ENCODE measurements around the gene TENM3. TPM values are rescaled to one million over a fixed set of nuclear protein-coding genes. Genes with fewer than 3 reads are reported as not detected.

The TENM3 gene
- total RNA-seq, 4 donors from 2014 or later: 3.4 to 9.8 (median 6.9) TPM

GRCh38 chr4:182465979-182466378 lies 222.8 kb downstream of the TENM3 start:
- Histone ChIP-seq H3K9me3 (no peaks in the 10 kb centered on the region), H3K4me3 (no peak overlapping the region), H3K4me1 (no peaks in the 10 kb centered on the region), H3K27me3 (peaks cover 3% of the 10 kb centered on the region), H3K27ac (no peak overlapping the region), H3K36me3 (no peaks in the 10 kb centered on the region)
- intact Hi-C loops (cut with DNase I; ENCODE audit: low total_unique reads): no loop called here
- in situ Hi-C loops (cut with MboI; ENCODE audit: low pct_ligation_motif_present in 1 of 4, low pct_unique_long_range_greater_than_20kb in 1 of 4, low sequenced_read_pairs in 3 of 4): no loop called here
- 54 to 69% methylated on average over 1 of the region's 1 CpG for WGBS, 2 donors (ENCODE audit: low coverage in 1 of 2)
- no peak for DNase-seq
- TF ChIP-seq POLR2A (IDR thresholded peaks at IDR 0.05) (no peak), EP300 (IDR thresholded peaks at IDR 0.05; ENCODE audit: low read depth) (no peak), CTCF (IDR thresholded peaks at IDR 0.05) (no peak), POLR2AphosphoS5 (IDR thresholded peaks at IDR 0.05) (no peak)

- Histone ChIP-seq H3K36me3 (no peaks in the 10 kb centered on the region), H3K9me3 (no peaks in the 10 kb centered on the region), H3K27ac (no peak overlapping the region), H3K4me1 (no peaks in the 10 kb centered on the region), H3K4me3 (no peak overlapping the region), H3K27me3 (peaks cover 3% of the 10 kb centered on the region)
- 51 to 60% methylated on average over 2 of the region's 2 CpGs for WGBS, 2 donors (ENCODE audit: low coverage in 1 of 2)
- intact Hi-C loops (cut with DNase I; ENCODE audit: low total_unique reads) (loop anchor here (10.0 kb wide), 1 partner anchor 335 kb away; no protein-coding TSS in a partner anchor), in situ Hi-C loops (cut with MboI; ENCODE audit: low pct_ligation_motif_present in 1 of 4, low pct_unique_long_range_greater_than_20kb in 1 of 4, low sequenced_read_pairs in 3 of 4) (loop anchor here in 3 of 4 donors (10.0 kb wide), 1 partner anchor 335 kb away; no protein-coding TSS in a partner anchor)
- TF ChIP-seq EP300 (IDR thresholded peaks at IDR 0.05; ENCODE audit: low read depth): no peak
- no peak for TF ChIP-seq POLR2AphosphoS5 (IDR thresholded peaks at IDR 0.05)
- no peak for TF ChIP-seq POLR2A (IDR thresholded peaks at IDR 0.05)
- no peak for TF ChIP-seq CTCF (IDR thresholded peaks at IDR 0.05)
- DNase-seq: no peak
These were observed 227.0 kb downstream of the TENM3 start for GRCh38 chr4:182470215-182470614.

- in situ Hi-C loops (cut with MboI; ENCODE audit: low pct_ligation_motif_present in 1 of 4, low pct_unique_long_range_greater_than_20kb in 1 of 4, low sequenced_read_pairs in 3 of 4) (loop anchor here in 3 of 4 donors (10.0 kb wide), 1 partner anchor 329 kb away; no protein-coding TSS in a partner anchor), intact Hi-C loops (cut with DNase I; ENCODE audit: low total_unique reads) (loop anchor here (10.0 kb wide), 1 partner anchor 329 kb away; no protein-coding TSS in a partner anchor)
- 67% methylated on average over 2 of the region's 2 CpGs for WGBS, 2 donors (ENCODE audit: low coverage in 1 of 2)
These were observed 232.3 kb downstream of the TENM3 start for GRCh38 chr4:182475539-182475938.

GRCh38 chr4:182478475-182478874 lies 235.3 kb downstream of the TENM3 start:
- H3K36me3 ChIP-seq: no peaks in the 10 kb centered on the region
- intact Hi-C loops (cut with DNase I; ENCODE audit: low total_unique reads): loop anchor here (10.0 kb wide), 1 partner anchor 326 kb away; no protein-coding TSS in a partner anchor
- 0% methylated on average over 1 of the region's 1 CpG for WGBS, 2 donors (ENCODE audit: low coverage in 1 of 2)
- TF ChIP-seq POLR2A (IDR thresholded peaks at IDR 0.05): no peak
- TF ChIP-seq POLR2AphosphoS5 (IDR thresholded peaks at IDR 0.05): no peak
- TF ChIP-seq EP300 (IDR thresholded peaks at IDR 0.05; ENCODE audit: low read depth): no peak
- TF ChIP-seq CTCF (IDR thresholded peaks at IDR 0.05): peak; percentile 36 to 69 (median 61)
- H3K4me1 ChIP-seq: no peaks in the 10 kb centered on the region
- no peaks in the 10 kb centered on the region for H3K27me3 ChIP-seq
- no peak overlapping the region for H3K27ac ChIP-seq
- in situ Hi-C loops (cut with MboI; ENCODE audit: low pct_ligation_motif_present in 1 of 4, low pct_unique_long_range_greater_than_20kb in 1 of 4, low sequenced_read_pairs in 3 of 4): loop anchor here in 3 of 4 donors (10.0 kb wide), 1 partner anchor 326 kb away; no protein-coding TSS in a partner anchor
- H3K4me3 ChIP-seq: no peak overlapping the region
- no peak for DNase-seq
- H3K9me3 ChIP-seq: no peaks in the 10 kb centered on the region

More at GRCh38 chr4:182475539-182475938, 232.3 kb downstream of the TENM3 start:
- H3K27ac ChIP-seq: no peak overlapping the region
- no peaks in the 10 kb centered on the region for H3K36me3 ChIP-seq
- H3K4me1 ChIP-seq: no peaks in the 10 kb centered on the region
- no peaks in the 10 kb centered on the region for H3K9me3 ChIP-seq
- no peak for DNase-seq
- H3K4me3 ChIP-seq: no peak overlapping the region
- no peaks in the 10 kb centered on the region for H3K27me3 ChIP-seq
- TF ChIP-seq POLR2A (IDR thresholded peaks at IDR 0.05) (no peak), EP300 (IDR thresholded peaks at IDR 0.05; ENCODE audit: low read depth) (no peak), CTCF (IDR thresholded peaks at IDR 0.05) (no peak)
